ENCODE data around the gene CXCL5. TPM values are rescaled to one million over a fixed set of nuclear protein-coding genes. Genes with fewer than 3 reads are reported as not detected.

CXCL5 gene
- polyA plus RNA-seq (ENCODE audit: insufficient read length), result not detected

- no peak for DNase-seq (ENCODE audit: low read depth)
These were observed at the start of gene CXCL5 for GRCh38 chr4:73998040-73999011. Gene CXCL5, minus strand, starts transcription at chr4:73998677. Its CDS starts 96 bp downstream, at chr4:73998581.

GRCh38 chr4:74047152-74047551 lies 48.7 kb upstream of the CXCL5 start:
- no peak for DNase-seq (ENCODE audit: low read depth)

- no peak for DNase-seq (ENCODE audit: low read depth)
These were observed 47.3 kb upstream of the CXCL5 start for GRCh38 chr4:74045772-74046171.

GRCh38 chr4:74045247-74045646 lies 46.8 kb upstream of the CXCL5 start:
- no peak for DNase-seq (ENCODE audit: low read depth)

- DNase-seq (ENCODE audit: low read depth), result no peak
These were observed 46.2 kb upstream of the CXCL5 start for GRCh38 chr4:74044677-74045076.

GRCh38 chr4:74042681-74043080 lies 44.2 kb upstream of the CXCL5 start:
- DNase-seq (ENCODE audit: low read depth), result no peak

- no peak for DNase-seq (ENCODE audit: low read depth)
These were observed 42.9 kb upstream of the CXCL5 start for GRCh38 chr4:74041418-74041817.

GRCh38 chr4:74039315-74039763 lies 40.9 kb upstream of the CXCL5 start:
- no peak for DNase-seq (ENCODE audit: low read depth)

GRCh38 chr4:74038425-74039314 lies 40.2 kb upstream of the CXCL5 start, which contains the start of gene CXCL3:
Gene CXCL3, minus strand, starts transcription at chr4:74038689. Its CDS starts 78 bp downstream, at chr4:74038611.
- DNase-seq (ENCODE audit: low read depth), result no peak

- no peak for DNase-seq (ENCODE audit: low read depth)
These were observed 39.6 kb upstream of the CXCL5 start for GRCh38 chr4:74038086-74038424.

- DNase-seq (ENCODE audit: low read depth), result no peak
These were observed 38.8 kb upstream of the CXCL5 start for GRCh38 chr4:74037076-74037955.

- no peak for DNase-seq (ENCODE audit: low read depth)
These were observed 35.3 kb upstream of the CXCL5 start for GRCh38 chr4:74033739-74034138.

GRCh38 chr4:74032064-74032463 lies 33.6 kb upstream of the CXCL5 start:
- no peak for DNase-seq (ENCODE audit: low read depth)

GRCh38 chr4:74031576-74031975 lies 33.1 kb upstream of the CXCL5 start:
- no peak for DNase-seq (ENCODE audit: low read depth)

GRCh38 chr4:74030285-74030684 lies 31.8 kb upstream of the CXCL5 start:
- DNase-seq (ENCODE audit: low read depth), result no peak

GRCh38 chr4:74028504-74028903 lies 30.0 kb upstream of the CXCL5 start:
- DNase-seq (ENCODE audit: low read depth), result no peak

- no peak for DNase-seq (ENCODE audit: low read depth)
These were observed 25.2 kb upstream of the CXCL5 start for GRCh38 chr4:74023709-74024108.

GRCh38 chr4:74021601-74022000 lies 23.1 kb upstream of the CXCL5 start:
- no peak for DNase-seq (ENCODE audit: low read depth)

GRCh38 chr4:74018771-74019170 lies 20.3 kb upstream of the CXCL5 start:
- no peak for DNase-seq (ENCODE audit: low read depth)

GRCh38 chr4:74018116-74018515 lies 19.6 kb upstream of the CXCL5 start:
- DNase-seq (ENCODE audit: low read depth), result no peak

GRCh38 chr4:74016068-74016467 lies 17.6 kb upstream of the CXCL5 start:
- DNase-seq (ENCODE audit: low read depth), result no peak

Data from forelimb muscle (tissue), 1 donor.